Measurements from ENCODE around the gene RASGEF1B. TPM values are rescaled to one million over a fixed set of nuclear protein-coding genes. Genes with fewer than 3 reads are reported as not detected.

The RASGEF1B gene
- total and polyA plus RNA-seq, 2 of the 4 experiments (the other 2 are of a cell fraction): 0.09 to 0.36 TPM

DNA sequence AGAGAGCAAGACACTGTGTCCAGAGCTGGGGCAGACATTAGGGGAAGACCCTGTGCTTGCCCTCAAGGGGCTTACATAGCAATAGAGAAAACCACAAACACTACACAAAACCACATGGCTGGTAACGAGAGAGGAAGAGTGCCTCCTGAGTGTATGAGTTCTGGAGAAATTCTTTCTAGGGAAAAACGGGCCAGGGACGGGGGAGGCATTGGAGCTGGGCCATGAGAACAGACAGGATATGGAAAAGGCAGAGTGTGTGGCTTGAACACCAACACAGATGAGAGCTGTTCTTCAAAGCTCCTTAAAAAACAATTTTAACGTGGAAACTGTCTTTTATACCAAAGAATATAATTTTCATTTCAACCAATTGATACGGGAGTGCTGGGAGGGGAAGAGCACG is 42.7 kb downstream of the RASGEF1B start:
- H3K9ac ChIP-seq (ENCODE audit: low read depth, low read length): no peak overlapping the region
- H3K79me1 ChIP-seq (ENCODE audit: low read depth in 1 of 2, low read length in 2 of 2): no peaks in the 10 kb centered on the region
- ATAC-seq (ENCODE audit: low read depth) (no peak), DNase-seq (no peak)
- H3K18ac ChIP-seq (ENCODE audit: low read depth, low read length): no peak overlapping the region
- H4K8ac ChIP-seq (ENCODE audit: low read depth in 2 of 2, low read length in 2 of 2): no peak overlapping the region
- H3K9me3 ChIP-seq (ENCODE audit: control insufficient read depth, insufficient read depth, low read length): no peaks in the 10 kb centered on the region
- intact Hi-C loops (cut with micrococcal nuclease) (loop anchor here (5.0 kb wide), 1 partner anchor 43 kb away; the partner anchor contains the start of gene RASGEF1B), dilution Hi-C loops (cut with HindIII; ENCODE audit: low sequenced_read_pairs, unreplicated experiment) (no loop called here), in situ Hi-C loops (cut with MboI; ENCODE audit: low sequenced_read_pairs) (no loop called here)
- H3K27ac ChIP-seq (ENCODE audit: insufficient read depth, low read length): no peak overlapping the region
- H2BK5ac ChIP-seq (ENCODE audit: low read depth, low read length, poor library complexity, severe bottlenecking): no peak overlapping the region
- CTCF ChIA-PET: no interaction called here
- H3K27me3 ChIP-seq (ENCODE audit: control insufficient read depth, insufficient read depth, low read length): no peaks in the 10 kb centered on the region
- H3K4me3 ChIP-seq (ENCODE audit: insufficient read depth, low read depth, low read length): no peak overlapping the region
- no peaks in the 10 kb centered on the region for H4K20me1 ChIP-seq (ENCODE audit: insufficient read depth, low read length)
- H3K23ac ChIP-seq (ENCODE audit: low read depth, low read length): no peak overlapping the region
- no peak overlapping the region for H3K14ac ChIP-seq (replicated peaks; ENCODE audit: low read depth, low read length)
- POLR2A ChIA-PET (ENCODE audit: unreplicated experiment): no interaction called here
- no CpG with 5 or more reads among the region's 6 CpGs for WGBS, 2 experiments (ENCODE audit: extremely low coverage in 2 of 2, insufficient read length in 1 of 2)
- no peak overlapping the region; the same call in 1 of the 2 replicates for H3K4ac ChIP-seq (ENCODE audit: low read depth, low read length)
- TF ChIP-seq CHD1 (IDR thresholded peaks at IDR 0.05; ENCODE audit: low read depth, low read length): no peak
- TF ChIP-seq, protein P1, sequence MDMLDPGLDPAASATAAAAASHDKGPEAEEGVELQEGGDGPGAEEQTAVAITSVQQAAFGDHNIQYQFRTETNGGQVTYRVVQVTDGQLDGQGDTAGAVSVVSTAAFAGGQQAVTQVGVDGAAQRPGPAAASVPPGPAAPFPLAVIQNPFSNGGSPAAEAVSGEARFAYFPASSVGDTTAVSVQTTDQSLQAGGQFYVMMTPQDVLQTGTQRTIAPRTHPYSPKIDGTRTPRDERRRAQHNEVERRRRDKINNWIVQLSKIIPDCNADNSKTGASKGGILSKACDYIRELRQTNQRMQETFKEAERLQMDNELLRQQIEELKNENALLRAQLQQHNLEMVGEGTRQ (IDR thresholded peaks at IDR 0.05; ENCODE audit: low read depth, low read length): no peak
- TF ChIP-seq CEBPB (IDR thresholded peaks at IDR 0.05; ENCODE audit: low read depth, low read length): no peak
- TF ChIP-seq MAZ (IDR thresholded peaks at IDR 0.05; ENCODE audit: borderline replicate concordance, low read depth, low read length): no peak
- peaks cover 3% of the 10 kb centered on the region; the same call in 1 of the 2 replicates for H3K36me3 ChIP-seq (ENCODE audit: control insufficient read depth, insufficient read depth, low read length)
- no peaks in the 10 kb centered on the region for H3K9me1 ChIP-seq (ENCODE audit: insufficient read depth, low read length)
- H3K4me1 ChIP-seq (ENCODE audit: control insufficient read depth, insufficient read depth, low read length): peaks cover 15% of the 10 kb centered on the region
- no peak overlapping the region for H2AFZ ChIP-seq (replicated peaks; ENCODE audit: low read length, poor library complexity)
- H2AK5ac ChIP-seq (ENCODE audit: low read depth, low read length): no peak overlapping the region
- H2AK9ac ChIP-seq (replicated peaks; ENCODE audit: low read depth, low read length, poor library complexity): no peak overlapping the region
- no peak overlapping the region for H2BK15ac ChIP-seq (ENCODE audit: low read depth, low read length)
- no peak overlapping the region for H2BK120ac ChIP-seq (ENCODE audit: low read depth, low read length)
- H4K5ac ChIP-seq (ENCODE audit: low read depth, low read length): no peak overlapping the region
- H2BK20ac ChIP-seq (ENCODE audit: low read depth, low read length): no peak overlapping the region
- H4K91ac ChIP-seq (ENCODE audit: insufficient read depth, low read depth, low read length): no peak overlapping the region
- no peak overlapping the region for H3K4me2 ChIP-seq (ENCODE audit: low read depth, low read length)
- no TSS peak for BruUV-seq (replicated peaks)
- no peak overlapping the region for H3K56ac ChIP-seq (ENCODE audit: extremely low read depth, insufficient read depth, low read length)

All from IMR-90 (cell line).